Sigmoid colon (tissue), 7 donors: ENCODE data around the gene EMX2. TPM values are rescaled to one million over a fixed set of nuclear protein-coding genes. Genes with fewer than 3 reads are reported as not detected.

Experiments
- DNase-seq: peaks from one replicate; pipeline ENCODE4 v3.0.0-alpha.2; 2019
- H3K27ac ChIP-seq, 4 donors: fragments of 200-600 bp; sonication (generic); one replicate each; pipeline ENCODE4 v1.5.1; 2016 to 2019; ENCODE audit warnings: mild to moderate bottlenecking in 1 of 4
- H3K27me3 ChIP-seq, 3 donors: fragments of 200-600 bp; sonication (generic); one replicate each; pipeline ENCODE4 v1.5.1; 2019; ENCODE audit warnings: mild to moderate bottlenecking in 1 of 3
- H3K36me3 ChIP-seq, 4 donors: fragments of 200-600 bp; sonication (generic); one replicate each; pipeline ENCODE4 v1.5.1; 2016 to 2019
- H3K4me1 ChIP-seq, 4 donors: fragments of 200-600 bp; sonication (generic); one replicate each; pipeline ENCODE4 v1.5.1; 2017 to 2019
- H3K4me3 ChIP-seq, 4 donors: fragments of 200-600 bp; sonication (generic); one replicate each; pipeline ENCODE4 v1.5.1; 2017 to 2019; ENCODE audit warnings: mild to moderate bottlenecking in 2 of 4, moderate library complexity in 1 of 4
- H3K9me3 ChIP-seq, 4 donors: fragments of 200-600 bp in 3 of 4; sonication (generic) in 3 of 4; one replicate each; pipeline versions ENCODE4 v1.5.1 to v1.6.1; 2013 to 2019
- CTCF ChIP-seq, 4 experiments: fragments of 450-650 bp in 3 of 4; fragments of 200-600 bp in 1 of 4; IDR thresholded peaks; one replicate each; pipeline ENCODE4 v1.5.1; 2016 to 2019; ENCODE audit warnings: antibody characterized with exemption in 4 of 4, mild to moderate bottlenecking in 3 of 4, moderate library complexity in 2 of 4
- EP300 ChIP-seq, 4 donors: sonication (generic); formaldehyde crosslinking; IDR thresholded peaks; one replicate each; pipeline ENCODE4 v1.6.1; 2017; ENCODE audit warnings: antibody characterized with exemption in 4 of 4
- POLR2A ChIP-seq, 2 donors: fragments of 450-650 bp; IDR thresholded peaks; one replicate each; pipeline ENCODE4 v1.6.1; 2016; ENCODE audit warnings: antibody characterized with exemption in 2 of 2, mild to moderate bottlenecking in 2 of 2, moderate library complexity in 2 of 2
- POLR2AphosphoS5 ChIP-seq, 4 donors: sonication (generic); formaldehyde crosslinking; IDR thresholded peaks; one replicate each; pipeline ENCODE4 v1.6.1; 2017; ENCODE audit warnings: antibody characterized with exemption in 4 of 4
- WGBS, 2 donors: extraction: QIAGEN DNeasy Blood & Tissue Kit; methylation state at CpG; one replicate each; pipeline ENCODE4 v1.1.7; 2013; 5-methylcytosine and 5-hydroxymethylcytosine counted together
- intact Hi-C: fragments of 100-400 bp; cut with DNase I; formaldehyde crosslinking; loops from one replicate; pipeline ENCODE4 v1.15.1; 2023
- polyA plus RNA-seq, 3 donors: library from polyadenylated mRNA; stranded (reverse); fragments of 200-250 nt; gene quantifications; one replicate each; pipeline ENCODE4 v1.2.3, GENCODE V29; 2013
- total RNA-seq, 4 donors: library from RNA; depleted of rRNA; stranded (reverse); fragments of >200 nt; gene quantifications; one replicate each; pipeline ENCODE4 v1.1.0, GENCODE V29; 2016
- donor health status: healthy with polysubstance abuse.
- donor health status: Bipolar disorder and iron deficiency.
- donor health status: healthy.

Gene EMX2
- total RNA-seq (under 1 TPM in 1 of 4 donors, not detected in 3; 0.36 TPM), polyA plus RNA-seq (not detected)

GRCh38 chr10:117542706-117543224 lies at the start of gene EMX2:
Gene EMX2 (plus strand): TSS chr10:117542746. CDS start chr10:117543268, 522 bp downstream.
- peaks cover 72 to 100% (median 97%) of the 10 kb centered on the region in 3 donors for H3K27me3 ChIP-seq
- intact Hi-C loops: no loop called here
- no peaks in the 10 kb centered on the region for H3K9me3 ChIP-seq
- H3K4me3 ChIP-seq: peak within 1 kb of the TSS; percentile 1 to 33 (median 21)
- no peaks in the 10 kb centered on the region for H3K36me3 ChIP-seq
- peak within 1 kb of the TSS in 1 of 4 donors; percentile 40 for H3K27ac ChIP-seq
- no peak for DNase-seq
- TF ChIP-seq CTCF (IDR thresholded peaks at IDR 0.05) (no peak), POLR2AphosphoS5 (IDR thresholded peaks at IDR 0.05) (peak in 2 of 4 donors; percentile 19 to 44)
- 6 to 9% methylated on average over 26 of the region's 26 CpGs for WGBS, 2 donors
- H3K4me1 ChIP-seq: peaks cover 3 to 46% (median 43%) of the 10 kb centered on the region in 4 donors

DNA sequence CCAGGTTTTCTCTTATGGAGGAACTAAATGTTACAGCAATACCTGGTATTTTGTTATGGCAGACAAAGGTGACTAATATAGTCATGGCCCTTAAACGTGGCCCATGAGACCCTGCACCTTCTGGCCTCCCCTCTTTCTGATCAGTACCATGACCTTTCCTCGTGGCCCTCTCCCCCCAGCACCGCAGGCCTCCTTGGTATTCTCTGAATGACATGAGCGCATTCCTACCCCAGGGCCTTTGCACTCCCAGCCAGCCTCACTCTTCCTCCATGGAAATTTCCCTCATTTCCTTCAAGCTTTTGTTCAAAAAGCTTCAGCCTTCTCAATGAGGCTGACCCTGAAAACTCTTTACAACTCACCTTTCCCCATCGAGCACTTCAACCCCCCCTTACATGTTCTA lies 46.5 kb upstream of the EMX2 start:
- Histone ChIP-seq H3K4me3 (no peak overlapping the region), H3K27me3 (no peaks in the 10 kb centered on the region), H3K4me1 (peaks cover 0 to 7% (median 3%) of the 10 kb centered on the region in 4 donors), H3K36me3 (no peaks in the 10 kb centered on the region), H3K9me3 (no peaks in the 10 kb centered on the region), H3K27ac (no peak overlapping the region)
- TF ChIP-seq EP300 (IDR thresholded peaks at IDR 0.05) (no peak), POLR2A (IDR thresholded peaks at IDR 0.05) (no peak), POLR2AphosphoS5 (IDR thresholded peaks at IDR 0.05) (no peak), CTCF (IDR thresholded peaks at IDR 0.05) (no peak)
- WGBS, 2 donors: 38 to 50% methylated on average over 5 of the region's 5 CpGs
- intact Hi-C loops: loop anchor here (1.0 to 5.0 kb wide), 3 partner anchors 745 to 963 kb away; no protein-coding TSS in a partner anchor
- peak; percentile 25 for DNase-seq

GRCh38 chr10:117496616-117497028 lies 45.9 kb upstream of the EMX2 start:
- H3K9me3 ChIP-seq: no peaks in the 10 kb centered on the region
- H3K36me3 ChIP-seq: no peaks in the 10 kb centered on the region
- H3K4me1 ChIP-seq: peaks cover 0 to 7% (median 3%) of the 10 kb centered on the region in 4 donors
- no peak overlapping the region for H3K4me3 ChIP-seq
- H3K27me3 ChIP-seq: no peaks in the 10 kb centered on the region
- H3K27ac ChIP-seq: no peak overlapping the region
- WGBS, 2 donors: 3 to 9% methylated on average over 17 of the region's 17 CpGs
- peak; percentile 85 for DNase-seq
- peak; percentile 84 to 95 (median 86) for TF ChIP-seq CTCF (IDR thresholded peaks at IDR 0.05)
- peak in 1 of 4 donors; percentile 13 for TF ChIP-seq POLR2AphosphoS5 (IDR thresholded peaks at IDR 0.05)
- no peak for TF ChIP-seq POLR2A (IDR thresholded peaks at IDR 0.05)
- no peak for TF ChIP-seq EP300 (IDR thresholded peaks at IDR 0.05)
- intact Hi-C loops: loop anchor here (1.0 to 5.0 kb wide), 3 partner anchors 745 to 962 kb away; no protein-coding TSS in a partner anchor

GRCh38 chr10:117497736-117498135 lies 44.8 kb upstream of the EMX2 start:
- WGBS, 2 donors: 81 to 85% methylated on average over 6 of the region's 6 CpGs
- Histone ChIP-seq H3K27ac (no peak overlapping the region), H3K9me3 (no peaks in the 10 kb centered on the region), H3K36me3 (no peaks in the 10 kb centered on the region), H3K4me1 (peaks cover 0 to 7% (median 3%) of the 10 kb centered on the region in 4 donors), H3K4me3 (no peak overlapping the region), H3K27me3 (no peaks in the 10 kb centered on the region)
- TF ChIP-seq EP300 (IDR thresholded peaks at IDR 0.05): no peak
- TF ChIP-seq POLR2A (IDR thresholded peaks at IDR 0.05): no peak
- TF ChIP-seq CTCF (IDR thresholded peaks at IDR 0.05): no peak
- no peak for TF ChIP-seq POLR2AphosphoS5 (IDR thresholded peaks at IDR 0.05)
- DNase-seq: peak; percentile 55
- intact Hi-C loops: loop anchor here (2.0 to 5.0 kb wide), 2 partner anchors 925 to 961 kb away; no protein-coding TSS in a partner anchor
